NCI-H1092 treated with DMSO at 0.1 percent for 48 hours (cell line): ENCODE results near the gene TAF8.

ENCODE experiments used
- DNase-seq: peaks from one replicate; lab custom pipeline; 2025; lab: John Stamatoyannopoulos, UW

The TAF8 gene

GRCh38 chr6:42059743-42060142 lies 9.4 kb downstream of the TAF8 start:
- no peak for DNase-seq

- no peak for DNase-seq
Observed at GRCh38 chr6:42066156-42066675, 15.9 kb downstream of the TAF8 start.

- DNase-seq: no peak
Observed at GRCh38 chr6:42068173-42068572, 17.8 kb downstream of the TAF8 start.

GRCh38 chr6:42068872-42069522 lies 18.7 kb downstream of the TAF8 start:
- no peak for DNase-seq

GRCh38 chr6:42071881-42072583 lies 21.7 kb downstream of the TAF8 start:
- DNase-seq: no peak

GRCh38 chr6:42073287-42073686 lies 23.0 kb downstream of the TAF8 start:
- DNase-seq: no peak

- DNase-seq: peak; percentile 45
Observed at GRCh38 chr6:42075159-42075838, 25.0 kb downstream of the TAF8 start.

GRCh38 chr6:42078386-42078785 lies 28.1 kb downstream of the TAF8 start:
- no peak for DNase-seq

GRCh38 chr6:42079941-42080464 lies 29.7 kb downstream of the TAF8 start:
- DNase-seq: no peak

GRCh38 chr6:42083530-42083929 lies 33.2 kb downstream of the TAF8 start:
- DNase-seq: no peak

- no peak for DNase-seq
Observed at GRCh38 chr6:42084889-42085288, 34.6 kb downstream of the TAF8 start.

GRCh38 chr6:42086046-42087035 lies 36.0 kb downstream of the TAF8 start:
- DNase-seq: no peak

GRCh38 chr6:42088101-42088591 lies 37.8 kb downstream of the TAF8 start:
- DNase-seq: no peak

- DNase-seq: no peak
Observed at GRCh38 chr6:42090819-42091717, 40.7 kb downstream of the TAF8 start.

- DNase-seq: no peak
Observed at GRCh38 chr6:42091718-42092023, 41.3 kb downstream of the TAF8 start.

GRCh38 chr6:42093582-42094329 lies 43.4 kb downstream of the TAF8 start:
- DNase-seq: no peak

- no peak for DNase-seq
Observed at GRCh38 chr6:42095094-42095493, 44.8 kb downstream of the TAF8 start.

- DNase-seq: no peak
Observed at GRCh38 chr6:42095776-42096541, 45.6 kb downstream of the TAF8 start.
